Spleen (tissue), 7 donors: Measurements from ENCODE around the gene TP63.

Source experiments
- POLR2A ChIP-seq, 3 donors: fragments of 450-650 bp; IDR thresholded peaks; one replicate each; pipeline ENCODE4 v1.5.1; 2017; ENCODE audit warnings: antibody characterized with exemption in 3 of 3, mild to moderate bottlenecking in 1 of 3
- POLR2AphosphoS5 ChIP-seq, 3 donors: sonication (generic); formaldehyde crosslinking; IDR thresholded peaks; one replicate each; pipeline ENCODE4 v1.5.1; 2017; ENCODE audit warnings: antibody characterized with exemption in 3 of 3
- TF ChIP-seq, protein P1 (sequence below), 11 experiments: fragments of 200-600 bp in 7 of 11; fragments of 450-650 bp in 4 of 11; sonication (generic) in 4 of 11; IDR thresholded peaks in 8 of 11; conservative IDR thresholded peaks in 3 of 11; 1 replicate in 7 of 11; 2 replicates in 4 of 11; pipeline versions ENCODE4 v1.4.0 to v1.8.0; 2016 to 2021; ENCODE audit warnings: antibody characterized with exemption in 11 of 11, inconsistent platforms in 4 of 11, mild to moderate bottlenecking in 1 of 11
- donor health status: DM: no; HTN: no; CAD: no; lungs with moderate emphysema.
- donor health status: DM: no; HTN: no; CAD: no.
- donor health status: DM: no; HTN: no; CAD: no.

DNA sequence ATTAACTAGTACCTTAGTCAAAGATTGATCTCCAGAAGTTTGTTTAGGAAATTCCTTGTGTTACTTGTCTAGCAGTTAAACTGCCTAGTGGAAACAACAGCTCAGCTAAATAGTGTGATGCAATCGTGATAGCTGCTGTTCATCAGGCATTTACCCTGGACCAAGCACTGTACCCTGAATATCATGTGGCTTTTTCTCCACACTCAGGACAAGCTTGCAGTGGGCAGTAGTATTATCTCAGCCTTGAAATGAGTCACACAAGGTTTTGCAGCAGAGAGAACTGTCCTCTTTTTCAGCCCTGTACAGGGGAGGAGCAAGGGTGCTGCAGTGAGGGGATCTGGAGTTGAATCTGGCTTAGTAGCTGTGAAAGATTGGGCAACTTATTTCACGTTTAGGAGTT lies 208.4 kb downstream of the TP63 start:
- no peak for TF ChIP-seq POLR2A (IDR thresholded peaks at IDR 0.05)
- TF ChIP-seq, protein P1, sequence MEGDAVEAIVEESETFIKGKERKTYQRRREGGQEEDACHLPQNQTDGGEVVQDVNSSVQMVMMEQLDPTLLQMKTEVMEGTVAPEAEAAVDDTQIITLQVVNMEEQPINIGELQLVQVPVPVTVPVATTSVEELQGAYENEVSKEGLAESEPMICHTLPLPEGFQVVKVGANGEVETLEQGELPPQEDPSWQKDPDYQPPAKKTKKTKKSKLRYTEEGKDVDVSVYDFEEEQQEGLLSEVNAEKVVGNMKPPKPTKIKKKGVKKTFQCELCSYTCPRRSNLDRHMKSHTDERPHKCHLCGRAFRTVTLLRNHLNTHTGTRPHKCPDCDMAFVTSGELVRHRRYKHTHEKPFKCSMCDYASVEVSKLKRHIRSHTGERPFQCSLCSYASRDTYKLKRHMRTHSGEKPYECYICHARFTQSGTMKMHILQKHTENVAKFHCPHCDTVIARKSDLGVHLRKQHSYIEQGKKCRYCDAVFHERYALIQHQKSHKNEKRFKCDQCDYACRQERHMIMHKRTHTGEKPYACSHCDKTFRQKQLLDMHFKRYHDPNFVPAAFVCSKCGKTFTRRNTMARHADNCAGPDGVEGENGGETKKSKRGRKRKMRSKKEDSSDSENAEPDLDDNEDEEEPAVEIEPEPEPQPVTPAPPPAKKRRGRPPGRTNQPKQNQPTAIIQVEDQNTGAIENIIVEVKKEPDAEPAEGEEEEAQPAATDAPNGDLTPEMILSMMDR (IDR thresholded peaks at IDR 0.05 in 8 of 11, conservative IDR thresholded peaks at IDR 0.05 in 3 of 11): no peak
- no peak for TF ChIP-seq POLR2AphosphoS5 (IDR thresholded peaks at IDR 0.05)
